Glutamatergic neuron (in vitro differentiated cells): ENCODE measurements around the gene IL21R. TPM values are rescaled to one million over a fixed set of nuclear protein-coding genes. Genes with fewer than 3 reads are reported as not detected.
A peak's percentile ranks its signal among the peaks of the same experiment; 100 is the strongest.
"Not testable (repeated sequence)": the region's sequence is repeated elsewhere in the genome, so short reads cannot be mapped to it uniquely, and the experiment has no call there.

Experiments
- DNase-seq: peaks from one replicate; pipeline ENCODE4 v3.0.0; 2022
- H3K27ac Mint-ChIP-seq: one replicate; pipeline ENCODE4 v1.8.0; 2020; ENCODE audit warnings: mild to moderate bottlenecking, mixed read lengths, inconsistent platforms; ENCODE audit not compliant: unreplicated experiment
- H3K27me3 Mint-ChIP-seq: one replicate; pipeline ENCODE4 v1.8.0; 2020; ENCODE audit warnings: mild to moderate bottlenecking, moderate library complexity, mixed read lengths, inconsistent platforms; ENCODE audit not compliant: unreplicated experiment
- H3K36me3 Mint-ChIP-seq: one replicate; pipeline ENCODE4 v1.8.0; 2020; ENCODE audit warnings: mild to moderate bottlenecking, mixed read lengths, inconsistent platforms; ENCODE audit not compliant: unreplicated experiment
- H3K4me1 Mint-ChIP-seq: one replicate; pipeline ENCODE4 v1.8.0; 2020; ENCODE audit warnings: mild to moderate bottlenecking, low read depth, mixed read lengths, inconsistent platforms; ENCODE audit not compliant: unreplicated experiment
- H3K4me3 Mint-ChIP-seq: one replicate; pipeline ENCODE4 v1.8.0; 2020; ENCODE audit warnings: mild to moderate bottlenecking, mixed read lengths, inconsistent platforms; ENCODE audit not compliant: unreplicated experiment
- H3K9me3 Mint-ChIP-seq: one replicate; pipeline ENCODE4 v1.8.0; 2020; ENCODE audit warnings: mild to moderate bottlenecking, moderate library complexity, mixed read lengths, inconsistent platforms; ENCODE audit not compliant: unreplicated experiment
- total RNA-seq: library from RNA; stranded (reverse); fragmentation: NEBNext Ultra II Directional; extraction: Animal tissue kit (Norgen Biotek cat#: 25700); gene quantifications from one replicate; pipeline ENCODE4 v1.2.1, GENCODE V29; 2021; ENCODE audit not compliant: unreplicated experiment
- TF ChIP-seq, protein P1 (sequence below): fragments of 200-600 bp; sonication (generic); IDR thresholded peaks from one replicate; pipeline ENCODE4 v1.5.0; 2021; ENCODE audit not compliant: partially characterized antibody, unreplicated experiment

The IL21R gene
- total RNA-seq, 1 donor from 2014 or later = 0.86 TPM

DNA sequence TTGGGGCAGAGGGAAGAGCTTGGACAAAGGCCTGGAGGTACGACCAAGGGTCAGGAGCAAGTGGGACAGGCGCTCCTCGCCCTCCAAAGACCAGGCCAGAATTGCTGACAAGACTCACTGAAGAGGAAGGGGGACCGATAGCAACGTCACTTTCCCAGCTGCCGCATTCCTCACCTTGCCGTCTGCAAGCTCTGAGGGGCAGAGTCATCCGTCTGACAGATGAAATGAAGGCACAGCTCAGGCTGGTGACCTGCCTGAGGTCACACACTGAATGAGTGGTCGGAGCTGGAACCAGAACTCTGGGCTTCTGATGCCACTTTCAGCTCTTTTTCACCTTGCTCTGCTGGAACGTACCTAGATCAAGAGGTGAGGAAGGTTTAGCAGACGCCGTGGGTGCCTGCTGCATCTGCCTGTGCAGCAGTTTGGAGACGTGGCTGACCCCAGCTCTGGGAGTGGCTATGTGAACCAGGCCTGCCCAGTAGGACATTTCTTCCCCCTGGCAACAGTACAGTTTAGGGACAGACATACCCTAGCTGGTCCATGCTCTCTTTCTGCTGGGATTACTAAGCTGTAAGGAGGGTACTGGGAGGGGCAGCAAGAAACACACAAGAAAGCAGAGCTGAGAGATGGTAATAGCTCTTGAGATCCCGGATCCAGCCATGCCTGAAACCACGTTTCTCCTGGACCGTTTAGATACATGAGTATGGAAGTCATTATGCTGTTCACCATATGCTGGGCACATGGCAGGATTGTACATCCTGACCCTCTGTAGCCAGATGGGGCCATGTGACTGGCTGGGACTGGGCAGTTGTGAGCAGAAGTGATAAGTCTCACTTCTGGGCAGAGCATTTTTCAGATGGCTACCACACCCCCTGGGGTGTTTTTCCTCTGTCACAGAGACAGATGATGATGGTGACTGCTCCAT lies 50.9 kb downstream of the IL21R start:
- TF ChIP-seq, protein P1, sequence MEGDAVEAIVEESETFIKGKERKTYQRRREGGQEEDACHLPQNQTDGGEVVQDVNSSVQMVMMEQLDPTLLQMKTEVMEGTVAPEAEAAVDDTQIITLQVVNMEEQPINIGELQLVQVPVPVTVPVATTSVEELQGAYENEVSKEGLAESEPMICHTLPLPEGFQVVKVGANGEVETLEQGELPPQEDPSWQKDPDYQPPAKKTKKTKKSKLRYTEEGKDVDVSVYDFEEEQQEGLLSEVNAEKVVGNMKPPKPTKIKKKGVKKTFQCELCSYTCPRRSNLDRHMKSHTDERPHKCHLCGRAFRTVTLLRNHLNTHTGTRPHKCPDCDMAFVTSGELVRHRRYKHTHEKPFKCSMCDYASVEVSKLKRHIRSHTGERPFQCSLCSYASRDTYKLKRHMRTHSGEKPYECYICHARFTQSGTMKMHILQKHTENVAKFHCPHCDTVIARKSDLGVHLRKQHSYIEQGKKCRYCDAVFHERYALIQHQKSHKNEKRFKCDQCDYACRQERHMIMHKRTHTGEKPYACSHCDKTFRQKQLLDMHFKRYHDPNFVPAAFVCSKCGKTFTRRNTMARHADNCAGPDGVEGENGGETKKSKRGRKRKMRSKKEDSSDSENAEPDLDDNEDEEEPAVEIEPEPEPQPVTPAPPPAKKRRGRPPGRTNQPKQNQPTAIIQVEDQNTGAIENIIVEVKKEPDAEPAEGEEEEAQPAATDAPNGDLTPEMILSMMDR = no peak

DNA sequence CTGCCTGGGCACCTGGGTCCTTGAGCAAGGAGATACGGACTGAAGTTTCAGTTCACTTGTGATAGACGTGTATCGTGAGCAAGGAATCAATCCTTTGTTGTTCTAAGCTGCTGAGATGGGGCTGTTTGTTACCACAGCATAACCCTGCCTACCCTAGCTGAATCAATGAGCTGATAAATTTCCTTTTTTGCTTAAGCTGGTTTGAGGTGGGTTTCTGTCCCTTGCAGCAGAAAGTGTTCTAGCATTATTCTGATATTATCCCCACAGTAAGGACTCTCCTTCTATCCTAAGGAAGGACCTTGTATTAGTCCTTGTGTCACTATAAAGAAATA lies 51.5 kb downstream of the IL21R start:
- no peaks in the 10 kb centered on the region for H3K36me3 Mint-ChIP-seq
- H3K4me3 Mint-ChIP-seq = no peak overlapping the region
- no peak for DNase-seq
- peak overlapping the region; percentile 56 for H3K27ac Mint-ChIP-seq
- TF ChIP-seq, protein P1 = no peak
- H3K27me3 Mint-ChIP-seq = peaks cover 7% of the 10 kb centered on the region
- H3K4me1 Mint-ChIP-seq = peaks cover 2% of the 10 kb centered on the region
- H3K9me3 Mint-ChIP-seq = peaks cover 7% of the 10 kb centered on the region

More for the DNA sequence above, 50.9 kb downstream of the IL21R start:
- Mint-ChIP-seq H3K4me3 (no peak overlapping the region), H3K27me3 (peaks cover 7% of the 10 kb centered on the region), H3K36me3 (peaks cover 4% of the 10 kb centered on the region), H3K4me1 (peaks cover 2% of the 10 kb centered on the region), H3K9me3 (peaks cover 10% of the 10 kb centered on the region), H3K27ac (peak overlapping the region; percentile 56)
- DNase-seq = no peak

DNA sequence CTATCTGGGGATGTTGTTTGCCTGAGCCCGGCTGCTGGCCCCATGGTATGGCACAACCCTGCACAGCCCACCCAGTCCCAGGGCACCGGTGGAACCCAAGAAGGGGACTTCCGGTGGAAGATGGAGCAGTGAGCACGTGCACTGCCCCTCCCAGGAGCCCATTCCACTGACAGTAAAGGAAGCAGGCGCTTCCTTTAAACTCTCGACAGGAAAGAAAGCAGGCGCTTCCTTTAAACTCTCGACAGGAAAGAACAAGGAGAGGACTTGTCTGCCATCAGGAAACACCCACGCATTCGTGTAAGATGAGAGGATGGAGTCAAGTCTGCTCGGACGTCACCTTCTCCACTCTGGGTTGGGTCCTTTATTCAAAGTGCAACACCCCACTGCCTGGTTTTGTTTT lies 53.7 kb downstream of the IL21R start:
- TF ChIP-seq, protein P1 = no peak
- peaks cover 5% of the 10 kb centered on the region for H3K9me3 Mint-ChIP-seq
- no peak overlapping the region for H3K4me3 Mint-ChIP-seq
- H3K36me3 Mint-ChIP-seq = no peaks in the 10 kb centered on the region
- H3K4me1 Mint-ChIP-seq = peaks cover 2% of the 10 kb centered on the region
- H3K27ac Mint-ChIP-seq = no peak overlapping the region
- no peak for DNase-seq
- peaks cover 7% of the 10 kb centered on the region for H3K27me3 Mint-ChIP-seq

DNA sequence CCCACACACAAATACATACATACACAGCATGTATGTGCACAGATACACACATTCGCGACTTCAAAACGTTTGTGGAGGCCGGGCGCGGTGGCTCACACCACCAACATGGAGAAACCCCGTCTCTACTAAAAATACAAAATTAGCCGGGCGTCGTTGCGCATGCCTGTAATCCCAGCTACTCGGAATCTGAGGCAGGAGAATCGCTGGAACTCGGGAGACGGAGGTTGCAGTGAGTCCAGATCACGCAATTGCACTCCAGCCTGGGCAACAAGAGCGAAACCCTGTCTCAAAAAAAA lies 55.6 kb downstream of the IL21R start:
- H3K4me1 Mint-ChIP-seq, H3K27ac Mint-ChIP-seq, H3K9me3 Mint-ChIP-seq, H3K36me3 Mint-ChIP-seq, H3K4me3 Mint-ChIP-seq, DNase-seq, H3K27me3 Mint-ChIP-seq: not testable (repeated sequence)

DNA sequence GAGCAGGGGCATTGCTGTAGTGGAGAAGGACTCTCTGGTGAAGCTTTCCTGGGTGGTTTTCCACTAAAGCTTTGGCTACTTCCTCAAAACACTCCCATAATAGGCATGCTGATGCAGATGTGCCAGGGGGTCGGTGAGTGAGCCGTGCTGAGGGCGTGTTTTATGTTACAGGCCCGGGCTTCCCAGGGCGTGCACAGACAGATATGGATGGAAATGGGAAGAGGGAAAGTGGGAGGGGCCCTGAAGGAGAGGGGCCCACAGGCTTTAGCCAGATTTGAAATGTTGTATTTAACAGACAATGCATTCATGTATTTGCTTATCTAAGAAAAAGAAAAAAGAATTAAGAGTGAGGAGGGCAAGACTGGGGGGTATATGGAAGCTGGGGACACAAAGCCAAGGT lies 56.3 kb downstream of the IL21R start:
- peaks cover 2% of the 10 kb centered on the region for H3K27me3 Mint-ChIP-seq
- TF ChIP-seq, protein P1 = no peak
- H3K4me1 Mint-ChIP-seq = peaks cover 2% of the 10 kb centered on the region
- no peak overlapping the region for H3K4me3 Mint-ChIP-seq
- no peak for DNase-seq
- H3K9me3 Mint-ChIP-seq = peaks cover under 1% of the 10 kb centered on the region
- H3K36me3 Mint-ChIP-seq = no peaks in the 10 kb centered on the region
- no peak overlapping the region for H3K27ac Mint-ChIP-seq
